ENCODE measurements around the gene ANTKMT.

Gene ANTKMT, protein sequence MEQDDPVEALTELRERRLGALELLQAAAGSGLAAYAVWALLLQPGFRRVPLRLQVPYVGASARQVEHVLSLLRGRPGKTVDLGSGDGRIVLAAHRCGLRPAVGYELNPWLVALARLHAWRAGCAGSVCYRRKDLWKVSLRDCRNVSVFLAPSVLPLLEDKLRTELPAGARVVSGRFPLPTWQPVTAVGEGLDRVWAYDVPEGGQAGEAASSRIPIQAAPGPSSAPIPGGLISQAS

GRCh38 chr16:720990-721764 lies at the start of gene ANTKMT:
Gene ANTKMT, plus strand, starts transcription at chr16:721146. Its CDS starts 129 bp downstream, at chr16:721275.
- DNase-seq (ENCODE audit: low spot score) = peak; percentile 90

GRCh38 chr16:671353-672131 lies 49.4 kb upstream of the ANTKMT start:
- no peak for DNase-seq (ENCODE audit: low spot score)

DNA sequence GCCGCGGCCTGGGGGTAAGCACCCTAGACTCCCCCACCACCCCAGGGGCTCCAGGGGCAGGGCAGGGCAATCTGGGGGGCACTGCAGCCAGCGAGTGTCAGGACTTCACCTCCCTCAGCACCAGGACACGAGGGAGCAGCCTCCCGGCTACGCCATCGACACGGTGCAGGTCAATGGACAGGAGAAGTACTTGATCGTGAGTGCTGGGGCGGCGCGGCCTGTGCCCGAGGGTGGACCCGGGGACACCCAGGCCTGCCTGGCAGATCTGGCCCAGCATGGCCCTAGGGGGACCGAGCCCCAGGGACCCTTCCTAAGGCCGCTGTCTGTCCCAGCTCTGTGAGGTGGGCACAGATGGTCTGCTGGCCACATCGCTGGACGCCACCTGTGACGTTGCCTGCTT lies 48.6 kb upstream of the ANTKMT start:
- DNase-seq (ENCODE audit: low spot score) = no peak

GRCh38 chr16:672851-673250 lies 48.1 kb upstream of the ANTKMT start:
- DNase-seq (ENCODE audit: low spot score) = no peak

GRCh38 chr16:673399-673991 lies 47.5 kb upstream of the ANTKMT start:
- DNase-seq (ENCODE audit: low spot score) = no peak

- no peak for DNase-seq (ENCODE audit: low spot score)
Measured at GRCh38 chr16:674214-674881, 46.6 kb upstream of the ANTKMT start.

DNA sequence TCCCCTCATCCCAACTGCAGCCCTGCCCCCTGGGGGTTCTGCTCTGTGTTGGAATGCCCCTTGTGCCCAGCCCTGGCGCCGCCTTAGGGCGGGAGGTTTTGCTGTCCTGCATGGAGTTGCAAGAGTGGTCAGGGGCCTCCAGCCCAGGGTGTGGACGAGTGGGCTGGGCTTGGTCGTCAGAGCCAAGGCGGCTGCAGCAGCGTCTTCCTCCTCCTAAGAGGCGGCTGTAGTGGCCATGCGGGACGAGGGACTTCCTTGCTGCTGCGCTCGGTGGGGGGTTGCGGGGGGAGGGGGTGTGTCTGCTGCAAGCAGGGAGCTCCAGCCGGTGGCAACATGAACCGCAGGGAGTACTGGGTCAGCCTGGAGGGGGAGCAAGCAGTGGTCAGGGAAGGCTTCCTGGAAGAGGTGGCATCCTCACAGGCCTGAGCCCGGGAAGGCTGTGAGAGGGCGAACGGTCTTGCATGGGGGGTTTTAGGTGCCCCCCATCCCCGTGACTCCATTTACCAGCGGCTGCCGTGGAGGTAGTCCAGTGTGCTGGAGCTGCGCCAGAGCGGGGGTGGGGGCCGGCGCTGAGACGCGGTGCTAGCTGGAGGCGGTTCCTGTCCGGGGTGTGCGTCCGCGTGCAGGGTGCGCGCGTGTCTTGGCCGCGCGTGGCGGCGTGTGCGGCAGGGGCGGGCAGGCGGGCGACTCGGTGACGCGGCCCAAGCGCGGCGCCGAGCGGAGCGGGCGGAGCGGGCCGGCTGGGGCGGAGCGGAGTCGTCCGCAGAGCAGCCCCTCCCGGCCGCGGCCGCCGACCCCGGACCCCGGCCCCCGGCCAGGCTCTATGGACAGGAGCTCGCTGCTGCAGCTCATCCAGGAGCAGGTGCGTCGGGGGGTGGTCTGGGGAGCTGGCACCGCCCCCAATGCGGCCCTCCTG lies 45.7 kb upstream of the ANTKMT start, which contains the start of gene RHBDL1:
Gene RHBDL1 (plus strand): TSS at position 704 of the 916 bp plus-strand sequence. CDS start 120 bp downstream, at position 824.
- DNase-seq (ENCODE audit: low spot score) = no peak

- DNase-seq (ENCODE audit: low spot score) = no peak
Measured at GRCh38 chr16:675884-676564, 44.9 kb upstream of the ANTKMT start.

DNA sequence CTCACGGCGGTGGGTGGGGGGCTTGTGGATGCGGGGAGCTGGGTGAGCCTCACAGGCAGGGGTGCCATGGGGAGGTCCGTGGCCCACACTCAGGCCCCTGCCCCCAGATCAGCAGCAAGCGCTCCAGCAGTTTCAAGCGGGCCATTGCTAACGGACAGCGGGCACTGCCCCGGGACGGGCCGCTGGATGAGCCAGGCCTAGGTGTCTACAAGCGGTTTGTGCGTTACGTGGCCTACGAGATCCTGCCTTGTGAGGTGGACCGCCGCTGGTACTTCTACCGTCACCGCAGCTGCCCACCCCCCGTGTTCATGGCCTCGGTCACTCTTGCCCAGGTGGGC lies 44.4 kb upstream of the ANTKMT start:
- DNase-seq (ENCODE audit: low spot score) = no peak

- peak; percentile 91 for DNase-seq (ENCODE audit: low spot score)
Measured at GRCh38 chr16:676913-677312, 44.0 kb upstream of the ANTKMT start.

DNA sequence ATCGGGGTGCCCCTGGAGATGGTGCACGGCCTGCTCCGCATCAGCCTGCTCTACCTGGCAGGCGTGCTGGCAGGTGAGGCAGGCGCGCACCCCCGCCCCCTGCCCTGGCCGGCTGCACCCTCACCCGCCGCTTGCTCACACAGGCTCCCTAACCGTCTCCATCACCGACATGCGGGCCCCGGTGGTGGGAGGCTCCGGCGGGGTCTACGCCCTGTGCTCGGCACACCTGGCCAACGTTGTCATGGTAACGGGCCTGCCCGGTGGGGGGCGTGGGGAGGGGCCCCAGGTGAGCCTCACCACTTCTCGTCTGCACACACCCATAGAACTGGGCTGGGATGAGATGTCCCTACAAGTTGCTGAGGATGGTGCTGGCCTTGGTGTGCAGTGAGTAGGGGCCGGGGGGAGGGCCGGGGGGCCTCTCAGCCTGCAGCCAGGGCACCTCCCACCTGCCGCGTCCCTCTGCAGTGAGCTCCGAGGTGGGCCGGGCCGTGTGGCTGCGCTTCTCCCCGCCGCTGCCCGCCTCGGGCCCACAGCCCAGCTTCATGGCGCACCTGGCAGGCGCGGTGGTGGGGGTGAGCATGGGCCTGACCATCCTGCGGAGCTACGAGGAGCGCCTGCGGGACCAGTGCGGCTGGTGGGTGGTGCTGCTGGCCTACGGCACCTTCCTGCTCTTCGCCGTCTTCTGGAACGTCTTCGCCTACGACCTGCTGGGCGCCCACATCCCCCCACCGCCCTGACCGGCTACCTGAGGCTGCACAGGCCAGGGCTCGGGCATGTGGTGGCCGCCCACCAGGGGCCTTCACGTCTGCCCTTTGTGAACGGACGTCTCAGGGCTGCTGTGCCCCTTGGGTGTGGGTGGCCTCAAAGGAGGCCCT lies 43.4 kb upstream of the ANTKMT start:
- DNase-seq (ENCODE audit: low spot score) = no peak

- no peak for DNase-seq (ENCODE audit: low spot score)
Measured at GRCh38 chr16:678209-678857, 42.6 kb upstream of the ANTKMT start.

DNA sequence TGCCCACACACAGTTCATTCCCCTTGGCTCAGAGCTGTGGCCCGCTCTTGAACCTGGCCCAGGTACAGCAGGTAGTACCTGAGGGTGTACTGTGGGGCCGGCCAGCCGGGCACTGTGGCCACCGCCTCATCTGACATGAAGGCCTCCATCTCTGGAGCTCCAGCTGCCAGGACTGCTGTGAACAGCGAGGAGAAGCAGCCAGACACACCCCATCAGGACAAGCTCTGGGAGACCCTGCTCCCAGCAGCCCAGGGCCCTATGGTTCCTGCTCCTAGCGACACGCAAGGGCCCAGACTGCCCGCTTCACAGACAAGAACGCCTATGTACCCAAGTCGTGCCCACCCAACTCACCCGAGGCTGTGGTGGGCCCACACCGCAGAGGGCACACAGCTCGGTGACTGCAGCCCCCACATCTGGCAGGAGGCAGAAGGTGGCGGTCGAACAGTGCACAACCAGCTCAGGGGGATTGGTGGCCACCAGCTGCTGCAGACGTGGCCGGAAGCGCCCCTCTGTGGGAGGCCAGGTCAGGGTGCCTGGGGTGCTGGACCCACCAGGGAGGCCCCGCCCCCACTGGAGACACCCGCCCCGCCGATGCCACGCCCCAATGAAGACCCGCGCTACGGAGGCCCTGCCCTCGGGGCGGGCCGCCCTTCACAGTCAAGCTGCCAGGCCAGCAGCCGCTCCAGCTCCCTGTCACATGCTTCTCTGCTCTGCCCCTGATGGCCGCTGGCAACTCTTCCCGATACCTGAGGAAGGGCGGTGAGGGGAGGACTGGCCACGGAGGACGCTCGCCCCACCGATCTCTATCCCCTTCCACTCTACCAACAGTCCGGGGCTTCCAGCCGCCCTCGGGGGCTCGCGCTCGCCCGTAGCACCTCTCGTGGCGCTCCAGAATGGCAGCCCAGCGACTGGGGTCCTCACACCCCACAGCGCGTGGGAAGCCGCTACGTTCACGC lies 41.8 kb upstream of the ANTKMT start:
- DNase-seq (ENCODE audit: low spot score) = peak; percentile 86

DNA sequence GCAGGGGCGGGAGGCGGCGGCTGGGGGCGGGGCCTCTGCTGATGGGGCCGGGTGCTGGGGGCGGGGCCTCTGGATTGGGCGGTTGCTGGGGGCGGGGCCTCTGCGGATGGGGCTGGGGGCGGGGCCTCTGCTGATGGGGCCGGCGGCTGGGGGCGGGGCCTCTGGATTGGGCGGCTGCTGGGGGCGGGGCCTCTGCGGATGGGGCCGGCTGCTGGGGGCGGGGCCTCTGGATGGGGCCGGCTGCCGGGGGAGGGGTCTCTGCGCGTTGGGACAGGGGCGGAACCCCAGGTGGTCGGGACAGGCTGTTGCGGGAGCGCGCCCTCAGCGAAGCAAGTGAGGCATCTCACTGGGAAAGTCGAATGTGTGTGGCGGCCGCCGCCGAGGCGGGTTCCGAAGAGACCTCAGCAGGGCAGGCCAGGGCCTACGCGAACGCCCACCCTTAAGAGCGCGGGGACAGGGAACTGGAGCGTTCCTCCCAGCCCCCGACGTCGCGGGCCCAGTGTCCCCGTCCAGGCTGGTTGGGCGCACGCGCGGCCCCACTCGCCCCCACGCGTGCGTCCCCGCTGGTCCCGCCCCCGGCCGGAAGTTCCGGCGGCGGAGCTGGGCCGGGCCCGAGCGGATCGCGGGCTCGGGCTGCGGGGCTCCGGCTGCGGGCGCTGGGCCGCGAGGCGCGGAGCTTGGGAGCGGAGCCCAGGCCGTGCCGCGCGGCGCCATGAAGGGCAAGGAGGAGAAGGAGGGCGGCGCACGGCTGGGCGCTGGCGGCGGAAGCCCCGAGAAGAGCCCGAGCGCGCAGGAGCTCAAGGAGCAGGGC lies 40.9 kb upstream of the ANTKMT start, which contains the start of gene STUB1:
Gene STUB1 (plus strand): TSS at position 597 of the 811 bp plus-strand sequence. CDS start 116 bp downstream, at position 713.
- DNase-seq (ENCODE audit: low spot score) = peak; percentile 82

DNA sequence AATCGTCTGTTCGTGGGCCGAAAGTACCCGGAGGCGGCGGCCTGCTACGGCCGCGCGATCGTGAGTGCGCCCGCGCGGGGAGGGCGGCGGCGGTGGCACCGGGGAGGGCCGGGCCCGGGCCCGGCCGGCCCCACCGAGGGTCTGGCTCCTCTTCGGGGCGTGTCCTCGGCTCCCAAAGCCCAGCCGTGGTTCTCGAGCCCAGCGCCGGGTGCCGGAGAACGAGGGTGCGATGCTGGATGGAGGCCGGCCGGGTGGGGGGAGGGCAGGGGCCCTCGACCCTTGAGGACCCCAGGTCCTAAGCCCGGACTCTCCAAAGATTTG lies 40.4 kb upstream of the ANTKMT start:
- DNase-seq (ENCODE audit: low spot score) = no peak

- peak; percentile 54 for DNase-seq (ENCODE audit: low spot score)
Measured at GRCh38 chr16:680967-681745, 39.8 kb upstream of the ANTKMT start.

All from SW480 (cell line).